Activated naive CD4-positive, alpha-beta T cell treated with anti-CD3 and anti-CD28 coated beads, Interleukin-2, amount 50 U/mL, for 72 hours (primary cell): ENCODE results near the gene TOMM40L. TPM values are rescaled to one million over a fixed set of nuclear protein-coding genes. Genes with fewer than 3 reads are reported as not detected.
A peak's percentile ranks its signal among the peaks of the same experiment; 100 is the strongest.

Source experiments
- ATAC-seq, 2 donors: fragments of 150-1000 bp; cut with Tn5 transposase; 2 replicates each; pipeline ENCODE4 v1.10.0; 2021; ENCODE audit warnings: mild to moderate bottlenecking in 2 of 2, moderate library complexity in 2 of 2
- DNase-seq, 2 donors: peaks; one replicate each; pipeline ENCODE4 v3.0.0; 2021 to 2022; ENCODE audit warnings: low spot score in 2 of 2
- H3K27ac Mint-ChIP-seq, 2 donors: one replicate each; pipeline ENCODE4 v1.8.0; 2022; ENCODE audit warnings: mild to moderate bottlenecking in 2 of 2, mixed read lengths in 2 of 2
- H3K36me3 Mint-ChIP-seq, 2 donors: one replicate each; pipeline ENCODE4 v1.8.0; 2022; ENCODE audit warnings: mixed read lengths in 2 of 2
- H3K9me3 Mint-ChIP-seq, 2 donors: one replicate each; pipeline ENCODE4 v1.8.0; 2022; ENCODE audit warnings: mixed read lengths in 2 of 2
- total RNA-seq, 2 donors: library from RNA; stranded (reverse); gene quantifications; one replicate each; pipeline ENCODE4 v1.2.3, GENCODE V29; 2022

Gene TOMM40L
- total RNA-seq, 2 donors from 2014 or later = 13.3 to 17.7 TPM

- H3K36me3 Mint-ChIP-seq = no peaks in the 10 kb centered on the region
- peak overlapping the region in 1 of 2 donors; percentile 29 for H3K27ac Mint-ChIP-seq
- ATAC-seq (no peak), DNase-seq (no peak)
- no peaks in the 10 kb centered on the region for H3K9me3 Mint-ChIP-seq
These were observed 32.2 kb upstream of the TOMM40L start for GRCh38 chr1:161193561-161194235.

GRCh38 chr1:161195171-161195570, 30.7 kb upstream of the TOMM40L start:
- ATAC-seq (no peak), DNase-seq (no peak)
- no peaks in the 10 kb centered on the region for H3K9me3 Mint-ChIP-seq
- peak overlapping the region in 1 of 2 donors; percentile 33 for H3K27ac Mint-ChIP-seq
- no peaks in the 10 kb centered on the region for H3K36me3 Mint-ChIP-seq

- ATAC-seq (no peak), DNase-seq (no peak)
- no peaks in the 10 kb centered on the region for H3K9me3 Mint-ChIP-seq
- no peak overlapping the region for H3K27ac Mint-ChIP-seq
- no peaks in the 10 kb centered on the region for H3K36me3 Mint-ChIP-seq
These were observed 29.7 kb upstream of the TOMM40L start for GRCh38 chr1:161196111-161196510.

GRCh38 chr1:161196521-161197451, 29.1 kb upstream of the TOMM40L start:
- ATAC-seq (no peak), DNase-seq (no peak)
- Mint-ChIP-seq H3K27ac (peak overlapping the region in 1 of 2 donors; percentile 92), H3K36me3 (no peaks in the 10 kb centered on the region), H3K9me3 (no peaks in the 10 kb centered on the region)

GRCh38 chr1:161197560-161198193, 28.2 kb upstream of the TOMM40L start:
- Mint-ChIP-seq H3K27ac (peak overlapping the region; percentile 28 to 92), H3K36me3 (peaks cover 6 to 8% of the 10 kb centered on the region in 2 donors), H3K9me3 (no peaks in the 10 kb centered on the region)
- DNase-seq (no peak), ATAC-seq (no peak)

- H3K9me3 Mint-ChIP-seq = no peaks in the 10 kb centered on the region
- ATAC-seq (no peak), DNase-seq (no peak)
- peaks cover 10% of the 10 kb centered on the region in 2 donors for H3K36me3 Mint-ChIP-seq
- H3K27ac Mint-ChIP-seq = peak overlapping the region in 1 of 2 donors; percentile 95
These were observed 27.5 kb upstream of the TOMM40L start for GRCh38 chr1:161198194-161198896.

GRCh38 chr1:161198897-161199431, 26.9 kb upstream of the TOMM40L start, which contains the start of gene ADAMTS4:
Gene ADAMTS4, minus strand, starts transcription at chr1:161199054. Its CDS starts 427 bp downstream, at chr1:161198627.
- peaks cover 15 to 16% of the 10 kb centered on the region in 2 donors for H3K36me3 Mint-ChIP-seq
- ATAC-seq (no peak), DNase-seq (no peak)
- H3K27ac Mint-ChIP-seq = peak within 1 kb of the TSS; percentile 95 to 97
- H3K9me3 Mint-ChIP-seq = no peaks in the 10 kb centered on the region

GRCh38 chr1:161199506-161200139, 26.2 kb upstream of the TOMM40L start:
- ATAC-seq (no peak), DNase-seq (no peak)
- Mint-ChIP-seq H3K9me3 (no peaks in the 10 kb centered on the region), H3K27ac (peak overlapping the region; percentile 95 to 97), H3K36me3 (peaks cover 22% of the 10 kb centered on the region in 2 donors)

- H3K27ac Mint-ChIP-seq = peak overlapping the region; percentile 95 to 97
- DNase-seq = no peak
- no peaks in the 10 kb centered on the region for H3K9me3 Mint-ChIP-seq
- H3K36me3 Mint-ChIP-seq = peaks cover 23% of the 10 kb centered on the region in 2 donors
- ATAC-seq = no peak
These were observed 25.4 kb upstream of the TOMM40L start for GRCh38 chr1:161200421-161200991.

- H3K27ac Mint-ChIP-seq = peak overlapping the region; percentile 95 to 97
- ATAC-seq = peak in 1 of 2 donors; percentile 1
These were observed 24.6 kb upstream of the TOMM40L start for GRCh38 chr1:161200992-161201835.

GRCh38 chr1:161201836-161202712, 23.8 kb upstream of the TOMM40L start, which contains the start of gene NDUFS2:
Gene NDUFS2, plus strand, starts transcription at chr1:161202367. Its CDS starts 19 bp downstream, at chr1:161202386.
- Mint-ChIP-seq H3K9me3 (no peaks in the 10 kb centered on the region), H3K36me3 (peaks cover 23 to 32% of the 10 kb centered on the region in 2 donors), H3K27ac (peak within 1 kb of the TSS; percentile 95 to 97)
- peak; percentile 99 to 100 for ATAC-seq
- peak; percentile 86 to 95 for DNase-seq

More at GRCh38 chr1:161200992-161201835, 24.6 kb upstream of the TOMM40L start:
- no peak for DNase-seq
- H3K36me3 Mint-ChIP-seq = peaks cover 23 to 28% of the 10 kb centered on the region in 2 donors
- H3K9me3 Mint-ChIP-seq = no peaks in the 10 kb centered on the region

- no peak for ATAC-seq
These were observed 19.3 kb upstream of the TOMM40L start for GRCh38 chr1:161206411-161207140.

GRCh38 chr1:161207173-161207572, 18.7 kb upstream of the TOMM40L start:
- H3K9me3 Mint-ChIP-seq = no peaks in the 10 kb centered on the region
- ATAC-seq (no peak), DNase-seq (no peak)
- peak overlapping the region in 1 of 2 donors; percentile 60 for H3K27ac Mint-ChIP-seq
- peaks cover 41 to 42% of the 10 kb centered on the region in 2 donors for H3K36me3 Mint-ChIP-seq

More at GRCh38 chr1:161206411-161207140, 19.3 kb upstream of the TOMM40L start:
- H3K27ac Mint-ChIP-seq = peak overlapping the region; percentile 76 to 86
- H3K36me3 Mint-ChIP-seq = peaks cover 38 to 43% of the 10 kb centered on the region in 2 donors
- DNase-seq = no peak
- no peaks in the 10 kb centered on the region for H3K9me3 Mint-ChIP-seq
